Osteocyte (in vitro differentiated cells): ENCODE measurements around the gene UBA6. TPM values are rescaled to one million over a fixed set of nuclear protein-coding genes. Genes with fewer than 3 reads are reported as not detected.
"Not testable (repeated sequence)": the region's sequence is repeated elsewhere in the genome, so short reads cannot be mapped to it uniquely, and the experiment has no call there.

Source experiments
- DNase-seq: peaks from one replicate; pipeline ENCODE4 v3.0.0; 2021; ENCODE audit warnings: mixed read lengths; ENCODE audit not compliant: unreplicated experiment; ENCODE audit errors: extremely low spot score
- H3K27ac Mint-ChIP-seq: one replicate; pipeline ENCODE4 v1.8.0; 2021; ENCODE audit warnings: mild to moderate bottlenecking, mixed read lengths; ENCODE audit not compliant: unreplicated experiment
- H3K27me3 Mint-ChIP-seq: one replicate; pipeline ENCODE4 v1.8.0; 2021; ENCODE audit warnings: mixed read lengths; ENCODE audit not compliant: unreplicated experiment
- H3K36me3 Mint-ChIP-seq: one replicate; pipeline ENCODE4 v1.8.0; 2021; ENCODE audit warnings: mixed read lengths; ENCODE audit not compliant: unreplicated experiment
- H3K4me1 Mint-ChIP-seq: one replicate; pipeline ENCODE4 v1.8.0; 2021; ENCODE audit warnings: mixed read lengths; ENCODE audit not compliant: unreplicated experiment
- H3K4me3 Mint-ChIP-seq: one replicate; pipeline ENCODE4 v1.8.0; 2021; ENCODE audit warnings: mild to moderate bottlenecking, moderate library complexity, mixed read lengths; ENCODE audit not compliant: unreplicated experiment
- H3K9me3 Mint-ChIP-seq: one replicate; pipeline ENCODE4 v1.8.0; 2021; ENCODE audit warnings: mixed read lengths; ENCODE audit not compliant: unreplicated experiment
- CTCF ChIP-seq: fragments of 200-600 bp; sonication (generic); IDR thresholded peaks from 2 replicates; pipeline ENCODE4 v1.5.0; 2021; ENCODE audit warnings: antibody characterized with exemption, mild to moderate bottlenecking, moderate library complexity
- total RNA-seq: library from RNA; stranded (reverse); gene quantifications from 2 replicates; pipeline ENCODE4 v1.2.1, GENCODE V29; 2021

Gene UBA6
- total RNA-seq, 1 donor from 2014 or later: 59.6 TPM

DNA sequence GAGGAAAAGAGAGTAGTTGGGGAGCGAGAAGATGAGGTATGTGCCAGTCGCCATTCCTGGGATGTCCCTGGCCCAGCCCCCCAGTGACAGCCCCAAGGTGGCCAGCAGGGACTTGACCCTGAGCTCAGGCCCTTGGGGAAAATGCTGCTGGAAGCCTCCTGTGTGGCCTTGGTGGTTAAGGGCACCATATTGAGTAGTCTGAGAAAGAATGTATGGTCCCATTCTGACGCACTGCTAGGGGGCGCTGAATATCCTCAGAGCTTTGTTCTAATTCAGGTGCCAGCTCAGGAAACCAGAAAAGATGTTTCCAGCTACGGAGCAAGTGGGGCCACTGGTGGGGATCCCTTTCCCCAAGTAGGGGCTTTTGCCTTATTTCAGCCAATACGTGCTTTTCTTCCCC, 14.0 kb upstream of the UBA6 start:
- no peaks in the 10 kb centered on the region for H3K9me3 Mint-ChIP-seq
- no peaks in the 10 kb centered on the region for H3K27me3 Mint-ChIP-seq
- H3K27ac Mint-ChIP-seq: no peak overlapping the region

DNA sequence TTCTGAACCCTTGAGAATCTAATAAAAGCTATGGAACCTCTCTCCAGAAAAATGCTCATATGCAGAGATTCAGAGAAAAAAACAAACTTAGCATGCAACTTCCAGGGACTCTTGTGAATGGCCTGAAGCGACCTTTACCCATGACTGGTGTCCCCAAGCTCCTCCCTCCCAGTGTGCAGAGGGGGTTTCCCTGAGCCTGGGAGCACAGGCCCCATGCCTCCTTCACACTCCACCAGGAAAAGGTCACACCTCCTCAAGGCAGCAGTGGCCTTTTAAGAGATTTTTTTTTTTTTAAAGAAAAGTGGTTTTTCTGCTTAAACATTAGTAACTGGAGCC, 13.3 kb upstream of the UBA6 start:
- H3K4me1 Mint-ChIP-seq: peaks cover 12% of the 10 kb centered on the region
- H3K36me3 Mint-ChIP-seq: peaks cover 3% of the 10 kb centered on the region
- no peaks in the 10 kb centered on the region for H3K9me3 Mint-ChIP-seq
- no peak for TF ChIP-seq CTCF
- H3K4me3 Mint-ChIP-seq: no peak overlapping the region
- peak overlapping the region; percentile 28 for H3K27ac Mint-ChIP-seq
- no peaks in the 10 kb centered on the region for H3K27me3 Mint-ChIP-seq
- no peak for DNase-seq

More for the DNA sequence above, 14.0 kb upstream of the UBA6 start:
- DNase-seq: no peak
- TF ChIP-seq CTCF: no peak
- peaks cover 12% of the 10 kb centered on the region for H3K4me1 Mint-ChIP-seq
- H3K36me3 Mint-ChIP-seq: peaks cover 3% of the 10 kb centered on the region
- no peak overlapping the region for H3K4me3 Mint-ChIP-seq

DNA sequence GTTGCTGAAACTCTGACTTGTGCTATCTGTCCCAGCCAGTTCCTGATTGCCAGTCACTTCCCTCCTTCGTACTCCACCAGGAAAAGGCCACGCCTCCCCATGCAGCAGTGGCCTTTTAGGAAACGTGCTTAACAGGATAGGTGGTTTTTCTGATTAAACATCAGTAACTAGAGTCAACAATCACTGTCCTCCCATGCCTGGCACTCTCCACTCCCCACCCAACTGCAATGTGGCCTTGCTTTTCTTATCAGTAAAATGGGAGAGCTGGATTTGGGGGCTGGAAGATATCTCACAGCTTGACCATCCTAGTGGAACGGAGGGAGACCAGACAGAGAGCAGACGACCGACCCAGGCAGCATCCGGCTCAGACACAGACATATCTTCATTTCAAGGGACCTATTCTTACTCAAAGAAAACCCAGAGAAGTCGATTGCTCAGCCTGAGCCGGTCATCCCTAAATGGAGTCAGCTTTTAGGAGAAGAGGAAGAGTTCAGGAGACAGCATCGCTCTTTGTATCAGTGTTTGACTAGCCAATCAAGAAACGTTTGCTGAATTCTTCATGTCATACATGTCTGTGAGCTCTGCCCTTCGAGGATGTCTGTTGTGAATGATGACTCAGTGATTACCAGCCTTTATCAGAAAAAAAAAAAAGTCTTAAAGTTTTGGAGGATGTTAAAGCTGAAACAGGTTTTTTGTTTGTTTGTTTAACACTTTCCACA, 12.7 kb upstream of the UBA6 start:
- no peak for DNase-seq

GRCh38 chr4:67712650-67713528, 11.9 kb upstream of the UBA6 start:
- H3K9me3 Mint-ChIP-seq: no peaks in the 10 kb centered on the region
- DNase-seq: no peak
- H3K27ac Mint-ChIP-seq: no peak overlapping the region
- no peak for TF ChIP-seq CTCF
- H3K4me1 Mint-ChIP-seq: peaks cover 12% of the 10 kb centered on the region
- no peaks in the 10 kb centered on the region for H3K27me3 Mint-ChIP-seq
- H3K4me3 Mint-ChIP-seq: no peak overlapping the region
- peaks cover 3% of the 10 kb centered on the region for H3K36me3 Mint-ChIP-seq

More for the DNA sequence above, 12.7 kb upstream of the UBA6 start:
- Mint-ChIP-seq H3K27me3 (no peaks in the 10 kb centered on the region), H3K27ac (peak overlapping the region; percentile 32), H3K4me1 (peaks cover 12% of the 10 kb centered on the region), H3K4me3 (no peak overlapping the region), H3K9me3 (no peaks in the 10 kb centered on the region), H3K36me3 (peaks cover 3% of the 10 kb centered on the region)
- TF ChIP-seq CTCF: no peak

- DNase-seq: no peak
- no peak overlapping the region for H3K4me3 Mint-ChIP-seq
- H3K4me1 Mint-ChIP-seq: peaks cover 12% of the 10 kb centered on the region
- H3K36me3 Mint-ChIP-seq: peaks cover 3% of the 10 kb centered on the region
- TF ChIP-seq CTCF: no peak
- no peaks in the 10 kb centered on the region for H3K27me3 Mint-ChIP-seq
- no peak overlapping the region for H3K27ac Mint-ChIP-seq
- H3K9me3 Mint-ChIP-seq: no peaks in the 10 kb centered on the region
Measured at GRCh38 chr4:67712000-67712625, 11.2 kb upstream of the UBA6 start.

DNA sequence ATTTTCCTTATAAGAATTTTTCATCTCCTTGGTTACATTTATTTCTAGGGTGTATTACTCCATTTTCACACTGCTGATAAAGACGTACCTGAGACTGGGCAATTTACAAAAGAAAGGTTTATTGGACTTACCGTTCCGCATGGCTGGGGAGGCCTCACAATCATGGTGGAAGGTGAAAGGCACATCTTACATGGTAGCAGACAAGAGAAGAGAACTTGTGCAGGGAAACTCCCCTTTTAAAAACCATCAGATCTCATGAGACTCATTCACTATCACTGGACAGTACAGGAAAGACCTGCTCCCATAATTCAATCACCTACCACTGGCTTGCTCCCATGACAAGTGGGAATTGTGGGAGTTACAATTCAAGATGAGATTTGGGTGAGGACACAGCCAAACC, 5.7 kb upstream of the UBA6 start:
- not testable (repeated sequence) for H3K4me3 Mint-ChIP-seq, H3K9me3 Mint-ChIP-seq, H3K36me3 Mint-ChIP-seq, H3K4me1 Mint-ChIP-seq, H3K27me3 Mint-ChIP-seq, H3K27ac Mint-ChIP-seq, DNase-seq
